MCF 10A (cell line): ENCODE data around the gene ADAM8. TPM values are rescaled to one million over a fixed set of nuclear protein-coding genes. Genes with fewer than 3 reads are reported as not detected.

Source experiments
- BruUV-seq: library from RNA; stranded (reverse); fragments of 400-500 nt; replicated peaks from 2 replicates; lab custom pipeline; 2021; lab: Mats Ljungman, UMichigan
- CTCF ChIA-PET: fragments of 300-600 bp; sonication (Branson Sonifier 250); formaldehyde crosslinking; extraction: SDS; loops from one replicate; lab custom pipeline; 2021; ENCODE audit warnings: antibody characterized with exemption, inconsistent platforms; lab: Yijun Ruan, JAX
- POLR2A ChIA-PET: fragments of 300-600, 350-650 bp; sonication (Branson Sonifier 250); formaldehyde crosslinking; extraction: SDS; loops from one replicate; lab custom pipeline; 2020; ENCODE audit warnings: antibody characterized with exemption, inconsistent platforms; lab: Yijun Ruan, JAX
- DNase-seq: peaks from one replicate; pipeline ENCODE4 v3.0.0-alpha.2; 2018; ENCODE audit not compliant: unreplicated experiment
- H3K27ac Mint-ChIP-seq: one replicate; pipeline ENCODE4 v1.8.0; 2022; ENCODE audit warnings: mild to moderate bottlenecking, low read depth, mixed read lengths; ENCODE audit not compliant: unreplicated experiment
- H3K27me3 Mint-ChIP-seq: one replicate; pipeline ENCODE4 v1.8.0; 2022; ENCODE audit warnings: mixed read lengths; ENCODE audit not compliant: insufficient read depth, unreplicated experiment
- H3K36me3 Mint-ChIP-seq: one replicate; pipeline ENCODE4 v1.8.0; 2022; ENCODE audit warnings: mild to moderate bottlenecking, moderate library complexity, mixed read lengths; ENCODE audit not compliant: insufficient read depth, unreplicated experiment
- H3K4me1 Mint-ChIP-seq: one replicate; pipeline ENCODE4 v1.8.0; 2022; ENCODE audit warnings: mixed read lengths; ENCODE audit not compliant: insufficient read depth, unreplicated experiment
- H3K4me3 Mint-ChIP-seq: one replicate; pipeline ENCODE4 v1.8.0; 2022; ENCODE audit warnings: mild to moderate bottlenecking, moderate library complexity, mixed read lengths; ENCODE audit not compliant: unreplicated experiment
- H3K9me3 Mint-ChIP-seq: one replicate; pipeline ENCODE4 v1.8.0; 2022; ENCODE audit warnings: mixed read lengths; ENCODE audit not compliant: unreplicated experiment
- CTCF ChIP-seq: fragments of 200-600 bp; IDR thresholded peaks from one replicate; pipeline ENCODE4 v1.8.0; 2022; ENCODE audit warnings: antibody characterized with exemption, mild to moderate bottlenecking; ENCODE audit not compliant: unreplicated experiment
- intact Hi-C: fragments of 100-400 bp; cut with micrococcal nuclease; formaldehyde crosslinking; loops from 2 replicates; pipeline ENCODE4 v1.14.1; 2022
- total RNA-seq: library from RNA; stranded (reverse); gene quantifications from 2 replicates; pipeline ENCODE4 v1.2.3, GENCODE V29; 2022

The ADAM8 gene
- total RNA-seq, 1 experiment from 2014 or later: 23.2 TPM

- H3K36me3 Mint-ChIP-seq: peaks cover 35% of the 10 kb centered on the region
- CTCF ChIA-PET: interaction anchor here (0.7 to 2.2 kb wide), 19 partner anchors 8 to 956 kb away, joined by 3 to 14 read pairs (median 6); partner anchors contain the start of gene ECHS1
- H3K27ac Mint-ChIP-seq: peak overlapping the region; percentile 100
- no peaks in the 10 kb centered on the region for H3K27me3 Mint-ChIP-seq
- no TSS peak for BruUV-seq
- DNase-seq: no peak
- TF ChIP-seq CTCF: no peak
- POLR2A ChIA-PET: interaction anchor here (0.9 to 1.6 kb wide), 6 partner anchors 8 to 49 kb away, joined by 3 to 6 read pairs (median 4); no protein-coding TSS in a partner anchor
- intact Hi-C loops: loop anchor here (1.0 to 5.0 kb wide), 3 partner anchors 29 to 405 kb away; no protein-coding TSS in a partner anchor
- no peaks in the 10 kb centered on the region for H3K9me3 Mint-ChIP-seq
- peaks cover 18% of the 10 kb centered on the region for H3K4me1 Mint-ChIP-seq
- peak overlapping the region; percentile 98 for H3K4me3 Mint-ChIP-seq
These were observed 30.3 kb upstream of the ADAM8 start for GRCh38 chr10:133306941-133307379.

GRCh38 chr10:133306097-133306476 lies 29.4 kb upstream of the ADAM8 start:
- peaks cover 18% of the 10 kb centered on the region for H3K4me1 Mint-ChIP-seq
- no peak for DNase-seq
- H3K4me3 Mint-ChIP-seq: no peak overlapping the region
- H3K9me3 Mint-ChIP-seq: no peaks in the 10 kb centered on the region
- H3K36me3 Mint-ChIP-seq: peaks cover 36% of the 10 kb centered on the region
- ChIA-PET POLR2A (no interaction called here), CTCF (interaction anchor here (0.7 to 2.2 kb wide), 4 partner anchors 15 to 136 kb away, joined by 3 to 7 read pairs (median 6); no protein-coding TSS in a partner anchor)
- intact Hi-C loops: loop anchor here (5.0 kb wide), 2 partner anchors 164 to 404 kb away; no protein-coding TSS in a partner anchor
- H3K27me3 Mint-ChIP-seq: no peaks in the 10 kb centered on the region
- H3K27ac Mint-ChIP-seq: no peak overlapping the region
- TF ChIP-seq CTCF: no peak
- BruUV-seq: no TSS peak

- POLR2A ChIA-PET: no interaction called here
- no peaks in the 10 kb centered on the region for H3K9me3 Mint-ChIP-seq
- no peak for DNase-seq
- peaks cover 18% of the 10 kb centered on the region for H3K4me1 Mint-ChIP-seq
- no peak for TF ChIP-seq CTCF
- no peaks in the 10 kb centered on the region for H3K27me3 Mint-ChIP-seq
- peak overlapping the region; percentile 12 for H3K27ac Mint-ChIP-seq
- no peak overlapping the region for H3K4me3 Mint-ChIP-seq
- CTCF ChIA-PET: interaction anchor here (0.6 to 1.6 kb wide), 5 partner anchors 11 to 400 kb away, joined by 3 to 10 read pairs (median 3); no protein-coding TSS in a partner anchor
- no TSS peak for BruUV-seq
- intact Hi-C loops: no loop called here
- peaks cover 59% of the 10 kb centered on the region for H3K36me3 Mint-ChIP-seq
These were observed 26.5 kb upstream of the ADAM8 start for GRCh38 chr10:133303206-133303605.

- no TSS peak for BruUV-seq
- CTCF ChIA-PET: interaction anchor here (0.6 kb wide), 1 partner anchor 200 kb away, joined by 3 read pairs; no protein-coding TSS in a partner anchor
- DNase-seq: no peak
- Mint-ChIP-seq H3K36me3 (peaks cover 62% of the 10 kb centered on the region), H3K9me3 (no peaks in the 10 kb centered on the region), H3K4me3 (no peak overlapping the region), H3K27me3 (no peaks in the 10 kb centered on the region), H3K4me1 (peaks cover 12% of the 10 kb centered on the region), H3K27ac (no peak overlapping the region)
- TF ChIP-seq CTCF: no peak
- POLR2A ChIA-PET: no interaction called here
- intact Hi-C loops: no loop called here
These were observed 25.6 kb upstream of the ADAM8 start for GRCh38 chr10:133302230-133302629.
